Measurements from ENCODE around the gene IGBP1.
A peak's percentile ranks its signal among the peaks of the same experiment; 100 is the strongest.

Gene IGBP1

DNA sequence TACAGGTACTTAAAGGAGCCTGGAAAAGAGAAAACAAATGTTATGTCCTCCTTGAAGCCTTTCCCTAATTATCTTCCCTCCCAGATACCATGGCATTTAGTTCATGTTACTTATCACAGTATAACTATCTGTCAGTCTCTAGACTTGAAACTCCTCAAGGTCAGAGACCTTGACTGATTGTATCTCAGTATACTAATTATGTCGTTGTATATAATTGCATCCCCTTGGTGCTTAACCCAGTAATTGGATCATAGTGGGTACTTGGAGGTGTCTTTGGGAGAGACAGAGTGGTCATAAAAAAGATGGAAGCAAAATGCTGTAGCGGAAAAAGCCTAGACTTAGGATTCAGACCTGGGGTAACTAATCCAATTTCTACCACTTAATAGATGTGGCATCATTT, 8.1 kb downstream of the IGBP1 start:
- Histone ChIP-seq H2AFZ (no peak overlapping the region), H3K27me3 (ENCODE audit: control insufficient read depth, insufficient read depth, low read length) (no peaks in the 10 kb centered on the region), H3K79me2 (no peaks in the 10 kb centered on the region), H3K9ac (no peak overlapping the region), H3K4me3 (ENCODE audit: low read depth, low read length) (no peak overlapping the region), H3K9me3 (ENCODE audit: control insufficient read depth, low read length) (no peaks in the 10 kb centered on the region), H3K36me3 (ENCODE audit: control insufficient read depth, insufficient read depth, low read length) (no peaks in the 10 kb centered on the region), H3K4me1 (no peaks in the 10 kb centered on the region), H3K27ac (no peak overlapping the region), H3K4me2 (ENCODE audit: low read length) (no peak overlapping the region)
- TF ChIP-seq, protein P1, sequence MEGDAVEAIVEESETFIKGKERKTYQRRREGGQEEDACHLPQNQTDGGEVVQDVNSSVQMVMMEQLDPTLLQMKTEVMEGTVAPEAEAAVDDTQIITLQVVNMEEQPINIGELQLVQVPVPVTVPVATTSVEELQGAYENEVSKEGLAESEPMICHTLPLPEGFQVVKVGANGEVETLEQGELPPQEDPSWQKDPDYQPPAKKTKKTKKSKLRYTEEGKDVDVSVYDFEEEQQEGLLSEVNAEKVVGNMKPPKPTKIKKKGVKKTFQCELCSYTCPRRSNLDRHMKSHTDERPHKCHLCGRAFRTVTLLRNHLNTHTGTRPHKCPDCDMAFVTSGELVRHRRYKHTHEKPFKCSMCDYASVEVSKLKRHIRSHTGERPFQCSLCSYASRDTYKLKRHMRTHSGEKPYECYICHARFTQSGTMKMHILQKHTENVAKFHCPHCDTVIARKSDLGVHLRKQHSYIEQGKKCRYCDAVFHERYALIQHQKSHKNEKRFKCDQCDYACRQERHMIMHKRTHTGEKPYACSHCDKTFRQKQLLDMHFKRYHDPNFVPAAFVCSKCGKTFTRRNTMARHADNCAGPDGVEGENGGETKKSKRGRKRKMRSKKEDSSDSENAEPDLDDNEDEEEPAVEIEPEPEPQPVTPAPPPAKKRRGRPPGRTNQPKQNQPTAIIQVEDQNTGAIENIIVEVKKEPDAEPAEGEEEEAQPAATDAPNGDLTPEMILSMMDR (IDR thresholded peaks at IDR 0.05): no peak

DNA sequence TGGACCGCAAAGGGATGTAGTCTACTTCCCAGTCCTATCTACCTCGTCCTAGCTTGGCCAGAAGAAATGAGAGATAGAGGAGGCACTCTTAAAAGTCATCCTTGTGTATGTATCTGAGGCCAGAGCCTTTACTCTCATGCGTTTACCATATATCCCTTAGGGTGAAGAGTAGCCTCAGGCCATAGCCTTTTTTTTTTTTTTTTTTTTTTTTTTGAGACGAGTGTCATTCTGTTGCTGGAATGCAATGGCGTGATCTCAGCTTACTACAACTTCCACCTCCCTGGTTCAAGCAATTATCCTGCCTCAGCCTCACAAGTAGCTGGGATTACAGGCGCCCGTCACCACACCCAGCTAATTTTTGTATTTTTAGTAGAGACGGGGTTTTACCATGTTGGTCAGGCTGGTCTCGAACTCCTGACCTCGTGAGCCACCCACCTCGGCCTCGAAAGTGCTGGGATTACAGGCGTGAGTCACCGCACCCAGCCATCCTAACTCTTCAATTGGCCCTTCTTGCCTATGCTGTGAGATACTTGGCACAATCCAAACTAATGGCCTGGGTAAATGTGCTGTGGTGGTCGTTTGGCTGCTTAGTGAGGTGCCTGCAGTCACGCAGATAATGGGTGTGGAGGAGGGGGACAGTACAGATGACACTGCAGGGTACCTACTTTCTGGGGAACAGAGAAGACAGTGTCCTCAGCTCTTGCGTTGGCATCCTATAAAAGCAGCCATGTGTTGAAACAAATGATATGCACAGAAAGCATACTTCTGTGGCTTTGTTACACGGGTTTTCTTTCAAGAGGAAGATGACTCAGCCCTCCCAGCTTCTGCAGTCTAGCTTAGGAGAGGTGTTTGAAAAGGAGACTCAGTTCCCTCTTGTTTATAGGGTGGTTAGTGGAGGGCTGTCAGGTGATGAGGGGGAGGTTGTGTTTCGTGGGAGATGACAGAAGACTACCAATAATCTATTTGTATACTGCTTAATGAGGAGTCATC, 33.6 kb downstream of the IGBP1 start:
- Histone ChIP-seq H3K4me1 (peaks cover 2% of the 10 kb centered on the region), H3K9me3 (ENCODE audit: control insufficient read depth, low read length) (no peaks in the 10 kb centered on the region), H3K36me3 (ENCODE audit: control insufficient read depth, insufficient read depth, low read length) (no peaks in the 10 kb centered on the region), H3K4me3 (ENCODE audit: low read depth, low read length) (no peak overlapping the region), H3K4me2 (ENCODE audit: low read length) (no peak overlapping the region), H3K27ac (no peak overlapping the region), H3K9ac (no peak overlapping the region), H3K27me3 (ENCODE audit: control insufficient read depth, insufficient read depth, low read length) (no peaks in the 10 kb centered on the region), H2AFZ (no peak overlapping the region), H3K79me2 (no peaks in the 10 kb centered on the region)
- TF ChIP-seq, protein P1 (IDR thresholded peaks at IDR 0.05): no peak

DNA sequence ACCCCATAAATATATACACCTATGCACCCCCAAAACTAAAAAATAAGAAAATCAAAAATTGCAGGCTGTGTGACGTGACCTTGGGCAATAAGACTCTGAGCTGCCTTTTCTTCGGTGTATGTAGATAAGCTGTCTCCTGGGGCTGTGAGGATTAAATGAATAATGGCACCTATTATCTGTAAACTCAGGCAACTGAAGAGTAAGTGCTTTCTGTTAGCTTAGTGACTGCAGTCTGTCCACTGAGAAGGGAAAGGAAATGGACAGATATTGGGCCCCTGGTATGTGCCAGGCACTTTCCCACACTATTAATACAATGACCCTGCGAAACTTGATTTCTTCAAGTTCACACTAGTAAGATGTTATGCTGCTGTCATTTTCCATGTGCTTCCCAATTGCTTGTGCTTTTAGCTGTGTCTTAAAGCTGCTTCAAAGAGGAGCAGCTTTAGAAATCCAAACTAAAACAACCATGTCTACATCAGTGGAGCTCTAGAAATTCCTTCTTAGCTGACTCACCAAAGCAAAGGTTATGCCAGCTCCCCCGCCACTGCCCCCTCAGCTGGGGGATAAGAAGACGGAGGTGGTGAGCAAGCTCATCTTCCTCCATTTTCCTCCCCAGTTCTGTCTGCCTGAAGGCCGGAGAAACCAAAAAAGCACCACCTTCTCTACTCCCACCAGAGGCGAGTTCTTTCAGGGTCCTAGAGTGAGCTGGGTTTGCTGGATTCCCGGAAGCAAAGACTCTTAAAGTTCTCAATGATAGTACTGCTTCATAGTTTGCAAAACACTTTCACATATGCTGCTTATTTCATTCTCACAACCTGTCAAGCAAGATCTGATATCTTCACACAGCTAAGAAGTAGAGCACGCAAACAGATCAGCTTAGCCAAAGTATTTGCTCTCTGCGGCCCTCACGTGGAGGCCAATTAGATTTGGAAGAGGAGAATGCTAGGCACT, 35.3 kb downstream of the IGBP1 start:
- Histone ChIP-seq H3K4me2 (ENCODE audit: low read length) (no peak overlapping the region), H3K4me1 (peaks cover 2% of the 10 kb centered on the region), H3K9me3 (ENCODE audit: control insufficient read depth, low read length) (no peaks in the 10 kb centered on the region), H3K4me3 (ENCODE audit: low read depth, low read length) (no peak overlapping the region), H2AFZ (peak overlapping the region; percentile 80), H3K9ac (no peak overlapping the region), H3K27ac (no peak overlapping the region), H3K36me3 (ENCODE audit: control insufficient read depth, insufficient read depth, low read length) (no peaks in the 10 kb centered on the region), H3K27me3 (ENCODE audit: control insufficient read depth, insufficient read depth, low read length) (no peaks in the 10 kb centered on the region), H3K79me2 (no peaks in the 10 kb centered on the region)
- TF ChIP-seq, protein P1 (IDR thresholded peaks at IDR 0.05): no peak

DNA sequence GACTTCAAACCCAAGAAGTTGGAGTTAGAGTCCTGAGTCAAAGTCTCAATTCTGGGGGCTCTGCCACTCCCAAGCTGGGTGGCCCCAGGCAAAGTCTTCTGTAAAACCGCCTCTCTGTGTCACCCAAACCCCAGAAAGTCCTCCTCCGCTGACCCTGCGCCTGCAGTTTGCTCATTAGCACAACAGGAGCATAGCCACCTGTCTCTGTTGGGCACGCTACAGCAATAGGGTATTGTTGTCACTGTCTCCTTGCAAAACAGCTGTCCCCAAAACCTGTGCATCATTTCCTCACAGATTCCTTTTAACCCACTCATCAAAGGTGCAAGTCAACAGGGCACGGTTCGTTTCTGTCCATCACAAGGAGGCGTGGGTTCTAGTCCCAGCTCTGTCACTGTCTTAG, 36.0 kb downstream of the IGBP1 start:
- no peaks in the 10 kb centered on the region for H3K36me3 ChIP-seq (ENCODE audit: control insufficient read depth, insufficient read depth, low read length)
- no peak overlapping the region for H3K9ac ChIP-seq
- no peaks in the 10 kb centered on the region for H3K79me2 ChIP-seq
- no peaks in the 10 kb centered on the region for H3K9me3 ChIP-seq (ENCODE audit: control insufficient read depth, low read length)
- H3K27me3 ChIP-seq (ENCODE audit: control insufficient read depth, insufficient read depth, low read length): no peaks in the 10 kb centered on the region
- peaks cover 2% of the 10 kb centered on the region for H3K4me1 ChIP-seq
- no peak overlapping the region for H3K4me3 ChIP-seq (ENCODE audit: low read depth, low read length)
- no peak overlapping the region for H3K4me2 ChIP-seq (ENCODE audit: low read length)
- TF ChIP-seq, protein P1 (IDR thresholded peaks at IDR 0.05): no peak
- peak overlapping the region; percentile 80 for H2AFZ ChIP-seq
- H3K27ac ChIP-seq: no peak overlapping the region

Measured in parathyroid adenoma (tissue), 2 donors.